NB4 (cell line): ENCODE data around the gene PDE4D.

Source experiments
- DNase-seq: peaks from one replicate; pipeline ENCODE4 v3.0.0; 2010; ENCODE audit warnings: low read depth
- H3K4me3 ChIP-seq: one replicate; pipeline ENCODE4 v1.5.1; 2011; ENCODE audit warnings: mild to moderate bottlenecking, low read depth, low read length, moderate library complexity
- MAX ChIP-seq: IDR thresholded peaks from 2 replicates; pipeline ENCODE4 v1.6.1; 2011; ENCODE audit warnings: low read depth, low read length
- MYC ChIP-seq: IDR thresholded peaks from 2 replicates; pipeline ENCODE4 v1.6.1; 2011; ENCODE audit warnings: low read depth, low read length
- POLR2A ChIP-seq: IDR thresholded peaks from 2 replicates; pipeline ENCODE4 v1.6.1; 2011; ENCODE audit warnings: mild to moderate bottlenecking; ENCODE audit not compliant: insufficient read length; ENCODE audit errors: extremely low read depth
- TF ChIP-seq, protein P1 (sequence below): IDR thresholded peaks from one replicate; pipeline ENCODE4 v1.5.1; 2012; ENCODE audit warnings: low read depth, low read length

Gene PDE4D

GRCh38 chr5:59103303-59103702, 790.2 kb downstream of the PDE4D start:
- no peak overlapping the region for H3K4me3 ChIP-seq
- DNase-seq, result no peak
- TF ChIP-seq MAX (no peak), MYC (no peak), POLR2A (no peak)
- TF ChIP-seq, protein P1, sequence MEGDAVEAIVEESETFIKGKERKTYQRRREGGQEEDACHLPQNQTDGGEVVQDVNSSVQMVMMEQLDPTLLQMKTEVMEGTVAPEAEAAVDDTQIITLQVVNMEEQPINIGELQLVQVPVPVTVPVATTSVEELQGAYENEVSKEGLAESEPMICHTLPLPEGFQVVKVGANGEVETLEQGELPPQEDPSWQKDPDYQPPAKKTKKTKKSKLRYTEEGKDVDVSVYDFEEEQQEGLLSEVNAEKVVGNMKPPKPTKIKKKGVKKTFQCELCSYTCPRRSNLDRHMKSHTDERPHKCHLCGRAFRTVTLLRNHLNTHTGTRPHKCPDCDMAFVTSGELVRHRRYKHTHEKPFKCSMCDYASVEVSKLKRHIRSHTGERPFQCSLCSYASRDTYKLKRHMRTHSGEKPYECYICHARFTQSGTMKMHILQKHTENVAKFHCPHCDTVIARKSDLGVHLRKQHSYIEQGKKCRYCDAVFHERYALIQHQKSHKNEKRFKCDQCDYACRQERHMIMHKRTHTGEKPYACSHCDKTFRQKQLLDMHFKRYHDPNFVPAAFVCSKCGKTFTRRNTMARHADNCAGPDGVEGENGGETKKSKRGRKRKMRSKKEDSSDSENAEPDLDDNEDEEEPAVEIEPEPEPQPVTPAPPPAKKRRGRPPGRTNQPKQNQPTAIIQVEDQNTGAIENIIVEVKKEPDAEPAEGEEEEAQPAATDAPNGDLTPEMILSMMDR, result no peak

DNA sequence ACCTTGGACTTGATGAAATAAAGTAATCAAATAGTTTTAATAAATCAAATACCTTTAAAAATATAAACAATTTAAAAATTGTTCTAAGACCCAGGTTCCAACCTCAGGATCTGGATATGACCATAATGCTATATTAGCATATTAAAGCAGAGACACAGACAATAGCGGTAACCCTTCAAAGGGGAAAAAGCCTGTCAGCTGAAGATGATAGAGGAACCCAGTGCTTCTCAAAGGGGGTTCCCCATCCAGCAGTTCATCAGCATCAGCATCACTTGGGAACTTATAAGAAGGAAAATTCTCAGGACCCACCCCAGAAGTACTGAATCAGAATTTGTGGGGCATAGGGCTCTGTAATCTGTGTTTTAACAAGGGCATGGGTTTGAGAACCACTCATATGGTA, 791.1 kb downstream of the PDE4D start:
- DNase-seq, result no peak
- no peak for TF ChIP-seq MAX
- no peak for TF ChIP-seq POLR2A
- TF ChIP-seq, protein P1, result no peak
- TF ChIP-seq MYC, result no peak
- H3K4me3 ChIP-seq, result no peak overlapping the region

- H3K4me3 ChIP-seq, result no peak overlapping the region
- no peak for DNase-seq
- TF ChIP-seq POLR2A, result no peak
- TF ChIP-seq MAX, result no peak
- TF ChIP-seq MYC, result no peak
- TF ChIP-seq, protein P1, result no peak
Observed at GRCh38 chr5:59100875-59101274, 792.7 kb downstream of the PDE4D start.

GRCh38 chr5:59099995-59100345, 793.6 kb downstream of the PDE4D start:
- DNase-seq, result no peak
- no peak overlapping the region for H3K4me3 ChIP-seq
- TF ChIP-seq MYC (no peak), MAX (no peak), POLR2A (no peak)
- TF ChIP-seq, protein P1, result no peak

DNA sequence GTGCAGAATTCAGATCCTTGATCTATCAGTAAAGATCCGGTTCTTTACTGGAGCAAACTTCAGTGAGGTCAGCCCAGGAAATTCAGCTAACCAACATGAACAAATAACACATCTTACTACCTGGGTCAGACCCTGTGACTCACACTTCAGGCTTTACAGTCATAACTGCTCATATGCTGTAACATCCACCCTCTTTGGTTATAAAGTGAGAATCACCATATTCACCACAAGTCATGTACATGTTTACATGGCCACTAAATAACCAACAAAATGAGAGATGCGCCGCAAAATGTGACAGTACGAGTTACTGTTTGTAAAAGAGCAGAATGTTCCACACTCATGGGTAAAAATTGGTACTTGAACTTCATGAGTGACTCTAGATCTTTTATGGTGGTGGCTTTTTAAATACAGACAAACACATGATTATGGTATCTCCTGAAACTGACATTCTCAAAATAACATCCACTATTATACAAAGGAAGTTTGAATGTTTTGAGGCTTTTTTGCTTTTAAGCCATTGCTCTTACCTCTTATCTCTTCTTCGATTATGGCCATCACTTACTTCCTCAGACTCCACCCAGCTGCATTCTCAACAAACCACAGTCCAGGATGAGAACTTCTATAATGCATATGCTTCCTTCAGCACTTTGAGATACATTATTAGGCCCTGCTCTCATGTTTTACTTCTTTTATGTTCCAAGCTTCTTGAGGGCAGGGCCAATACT, 794.1 kb downstream of the PDE4D start:
- no peak overlapping the region for H3K4me3 ChIP-seq
- no peak for TF ChIP-seq POLR2A
- no peak for TF ChIP-seq MAX
- TF ChIP-seq MYC, result no peak
- TF ChIP-seq, protein P1, result no peak
- DNase-seq, result peak; percentile 6
